ENCODE data around the gene RRAGC. TPM values are rescaled to one million over a fixed set of nuclear protein-coding genes. Genes with fewer than 3 reads are reported as not detected.

Gene RRAGC
- polyA plus RNA-seq, 1 donor from 2014 or later: 23.6 TPM

DNA sequence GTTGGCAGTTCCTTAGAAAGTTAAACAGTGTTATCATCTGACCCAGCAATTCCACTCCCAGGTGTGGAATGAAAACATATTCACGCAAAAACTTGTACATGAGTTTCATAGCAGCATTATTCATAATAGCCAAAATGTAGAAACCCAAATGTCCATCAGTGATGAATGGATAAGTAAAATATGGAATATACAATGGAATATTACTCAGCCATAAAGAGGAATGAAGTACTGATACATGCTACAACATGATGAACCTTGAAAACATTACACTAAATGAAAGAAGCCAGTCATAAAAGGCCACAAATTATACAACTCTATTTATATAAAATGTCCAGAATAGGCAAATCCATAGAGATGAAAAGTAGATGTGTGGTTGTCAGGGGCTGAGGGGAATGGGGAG, 53.5 kb downstream of the RRAGC start:
- Histone ChIP-seq H4K20me1 (ENCODE audit: insufficient read depth) (no peaks in the 10 kb centered on the region), H3K9me3 (ENCODE audit: low read length) (no peaks in the 10 kb centered on the region), H2AFZ (ENCODE audit: low read depth, low read length) (no peak overlapping the region), H3F3A (ENCODE audit: insufficient read depth, low read length, poor library complexity, severe bottlenecking) (peaks cover 4% of the 10 kb centered on the region), H3K4me2 (ENCODE audit: low read length) (no peak overlapping the region), H3K9me2 (ENCODE audit: insufficient read depth, low read length) (no peaks in the 10 kb centered on the region), H3K79me2 (replicated peaks; ENCODE audit: insufficient read depth, low read length) (no peaks in the 10 kb centered on the region), H3K27ac (ENCODE audit: low read length) (no peak overlapping the region), H3K36me3 (ENCODE audit: insufficient read depth, low read length) (no peaks in the 10 kb centered on the region), H3K27me3 (ENCODE audit: insufficient read depth, low read depth, low read length) (peaks cover 13% of the 10 kb centered on the region), H3K9ac (ENCODE audit: low read length) (no peak overlapping the region), H3K4me3 (ENCODE audit: low read length) (no peak overlapping the region)
- no peak for TF ChIP-seq RAD21 (conservative IDR thresholded peaks at IDR 0.05)
- no peak for TF ChIP-seq SMC3 (conservative IDR thresholded peaks at IDR 0.05; ENCODE audit: poor library complexity)
- no peak for TF ChIP-seq TAF1 (IDR thresholded peaks at IDR 0.05; ENCODE audit: low read depth)
- TF ChIP-seq, protein P1, sequence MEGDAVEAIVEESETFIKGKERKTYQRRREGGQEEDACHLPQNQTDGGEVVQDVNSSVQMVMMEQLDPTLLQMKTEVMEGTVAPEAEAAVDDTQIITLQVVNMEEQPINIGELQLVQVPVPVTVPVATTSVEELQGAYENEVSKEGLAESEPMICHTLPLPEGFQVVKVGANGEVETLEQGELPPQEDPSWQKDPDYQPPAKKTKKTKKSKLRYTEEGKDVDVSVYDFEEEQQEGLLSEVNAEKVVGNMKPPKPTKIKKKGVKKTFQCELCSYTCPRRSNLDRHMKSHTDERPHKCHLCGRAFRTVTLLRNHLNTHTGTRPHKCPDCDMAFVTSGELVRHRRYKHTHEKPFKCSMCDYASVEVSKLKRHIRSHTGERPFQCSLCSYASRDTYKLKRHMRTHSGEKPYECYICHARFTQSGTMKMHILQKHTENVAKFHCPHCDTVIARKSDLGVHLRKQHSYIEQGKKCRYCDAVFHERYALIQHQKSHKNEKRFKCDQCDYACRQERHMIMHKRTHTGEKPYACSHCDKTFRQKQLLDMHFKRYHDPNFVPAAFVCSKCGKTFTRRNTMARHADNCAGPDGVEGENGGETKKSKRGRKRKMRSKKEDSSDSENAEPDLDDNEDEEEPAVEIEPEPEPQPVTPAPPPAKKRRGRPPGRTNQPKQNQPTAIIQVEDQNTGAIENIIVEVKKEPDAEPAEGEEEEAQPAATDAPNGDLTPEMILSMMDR (IDR thresholded peaks at IDR 0.05; ENCODE audit: poor library complexity, severe bottlenecking): no peak
- no peak for TF ChIP-seq EZH2 (IDR thresholded peaks at IDR 0.05; ENCODE audit: borderline replicate concordance, insufficient read depth, low read length, poor library complexity, severe bottlenecking)
- no peak for TF ChIP-seq POLR2AphosphoS5 (IDR thresholded peaks at IDR 0.05)
- no peak for TF ChIP-seq REST (IDR thresholded peaks at IDR 0.05; ENCODE audit: borderline replicate concordance)
- TF ChIP-seq MXI1 (conservative IDR thresholded peaks at IDR 0.05; ENCODE audit: poor library complexity, severe bottlenecking): no peak
- TF ChIP-seq EP300 (conservative IDR thresholded peaks at IDR 0.05; ENCODE audit: poor library complexity, severe bottlenecking): no peak

DNA sequence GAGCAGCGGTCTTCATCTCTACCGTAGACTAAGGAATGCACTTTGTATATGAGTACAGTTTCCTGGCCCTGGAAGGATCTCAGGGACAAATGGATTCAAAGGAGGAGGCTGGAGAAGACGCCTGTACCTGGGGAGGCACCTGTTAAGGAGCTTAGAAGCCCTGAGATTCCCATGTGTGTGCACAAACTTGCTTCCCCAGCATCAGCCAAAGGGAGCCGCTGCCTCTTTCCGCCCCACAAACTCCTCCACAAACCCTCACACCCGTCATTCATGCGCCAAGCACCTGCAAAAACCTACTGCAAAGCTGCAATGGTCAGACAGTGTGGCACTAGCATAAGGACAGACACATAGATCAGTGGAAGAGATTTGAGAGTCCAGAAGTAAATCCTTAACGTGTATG, 54.5 kb downstream of the RRAGC start:
- Histone ChIP-seq H3K4me2 (ENCODE audit: low read length) (no peak overlapping the region), H3F3A (ENCODE audit: insufficient read depth, low read length, poor library complexity, severe bottlenecking) (peaks cover 4% of the 10 kb centered on the region)

More for the DNA sequence above, 54.5 kb downstream of the RRAGC start:
- Histone ChIP-seq H3K9ac (ENCODE audit: low read length) (no peak overlapping the region), H3K79me2 (replicated peaks; ENCODE audit: insufficient read depth, low read length) (no peaks in the 10 kb centered on the region), H3K9me2 (ENCODE audit: insufficient read depth, low read length) (no peaks in the 10 kb centered on the region), H2AFZ (ENCODE audit: low read depth, low read length) (no peak overlapping the region), H3K4me3 (ENCODE audit: low read length) (peak overlapping the region; percentile 1), H3K36me3 (ENCODE audit: insufficient read depth, low read length) (no peaks in the 10 kb centered on the region), H3K9me3 (ENCODE audit: low read length) (no peaks in the 10 kb centered on the region), H4K20me1 (ENCODE audit: insufficient read depth) (no peaks in the 10 kb centered on the region), H3K27me3 (ENCODE audit: insufficient read depth, low read depth, low read length) (peaks cover 13% of the 10 kb centered on the region), H3K27ac (ENCODE audit: low read length) (no peak overlapping the region)
- TF ChIP-seq RAD21 (conservative IDR thresholded peaks at IDR 0.05) (no peak), REST (IDR thresholded peaks at IDR 0.05; ENCODE audit: borderline replicate concordance) (no peak), EZH2 (IDR thresholded peaks at IDR 0.05; ENCODE audit: borderline replicate concordance, insufficient read depth, low read length, poor library complexity, severe bottlenecking) (no peak), POLR2AphosphoS5 (IDR thresholded peaks at IDR 0.05) (no peak), EP300 (conservative IDR thresholded peaks at IDR 0.05; ENCODE audit: poor library complexity, severe bottlenecking) (no peak), TAF1 (IDR thresholded peaks at IDR 0.05; ENCODE audit: low read depth) (no peak), SMC3 (conservative IDR thresholded peaks at IDR 0.05; ENCODE audit: poor library complexity) (no peak), MXI1 (conservative IDR thresholded peaks at IDR 0.05; ENCODE audit: poor library complexity, severe bottlenecking) (no peak)
- TF ChIP-seq, protein P1 (IDR thresholded peaks at IDR 0.05; ENCODE audit: poor library complexity, severe bottlenecking): no peak
